IMR-90 (cell line): ENCODE data around the gene NPY4R. TPM values are rescaled to one million over a fixed set of nuclear protein-coding genes. Genes with fewer than 3 reads are reported as not detected.
"Not testable (repeated sequence)": the region's sequence is repeated elsewhere in the genome, so short reads cannot be mapped to it uniquely, and the experiment has no call there.

Experiments used
- ATAC-seq: fragments of 200-7000 bp; cut with Tn5 transposase; 2 replicates; pipeline ENCODE4 v1.9.1; 2020; ENCODE audit warnings: low read depth, mild to moderate bottlenecking, moderate library complexity
- BruUV-seq: library from RNA; stranded (reverse); fragments of 400-500 nt; replicated peaks from 2 replicates; lab custom pipeline; 2021; lab: Mats Ljungman, UMichigan
- CTCF ChIA-PET: fragments of 300-600 bp; formaldehyde crosslinking; extraction: SDS; loops from one replicate; lab custom pipeline; 2021; ENCODE audit warnings: antibody characterized with exemption; lab: Yijun Ruan, JAX
- POLR2A ChIA-PET: fragments of 300-600 bp; sonication (Branson Sonifier 250); formaldehyde crosslinking; loops from one replicate; lab custom pipeline; 2022; ENCODE audit warnings: antibody characterized with exemption; ENCODE audit not compliant: unreplicated experiment; lab: Charles Lee
- DNase-seq: peaks from one replicate; pipeline ENCODE4 v3.0.0; 2013
- H2AFZ ChIP-seq: replicated peaks from 2 replicates; pipeline ENCODE3; 2013; ENCODE audit warnings: low read length, mild to moderate bottlenecking; ENCODE audit not compliant: poor library complexity
- H2AK5ac ChIP-seq: 2 replicates; pipeline ENCODE4 v1.6.1; 2013; ENCODE audit warnings: low read depth, low read length, inconsistent platforms
- H2AK9ac ChIP-seq: replicated peaks from 2 replicates; pipeline ENCODE3; 2013; ENCODE audit warnings: mild to moderate bottlenecking, low read depth, low read length, moderate library complexity; ENCODE audit not compliant: poor library complexity
- H2BK120ac ChIP-seq: 2 replicates; pipeline ENCODE4 v1.6.1; 2013; ENCODE audit warnings: low read depth, low read length, inconsistent platforms
- H2BK15ac ChIP-seq: 3 replicates; pipeline ENCODE4 v1.6.1; 2013; ENCODE audit warnings: low read depth, low read length, inconsistent platforms
- H2BK20ac ChIP-seq: 2 replicates; pipeline ENCODE4 v1.6.1; 2013; ENCODE audit warnings: low read depth, mild to moderate bottlenecking, inconsistent platforms, low read length, moderate library complexity
- H2BK5ac ChIP-seq: 2 replicates; pipeline ENCODE4 v1.6.1; 2013; ENCODE audit warnings: mild to moderate bottlenecking, low read depth, low read length, inconsistent platforms; ENCODE audit not compliant: poor library complexity, severe bottlenecking
- H3K14ac ChIP-seq: replicated peaks from 2 replicates; pipeline ENCODE4 v1.6.1; 2013; ENCODE audit warnings: low read depth, low read length, inconsistent platforms
- H3K18ac ChIP-seq: 2 replicates; pipeline ENCODE4 v1.6.1; 2013; ENCODE audit warnings: low read depth, low read length, control low read depth
- H3K23ac ChIP-seq: 2 replicates; pipeline ENCODE4 v1.6.1; 2013; ENCODE audit warnings: low read depth, low read length, inconsistent platforms
- H3K27ac ChIP-seq: 2 replicates; pipeline ENCODE4 v1.5.1; 2013; ENCODE audit warnings: mild to moderate bottlenecking, control low read depth, low read length; ENCODE audit not compliant: insufficient read depth
- H3K27me3 ChIP-seq: 2 replicates; pipeline ENCODE4 v1.6.1; 2013; ENCODE audit warnings: low read length; ENCODE audit not compliant: control insufficient read depth, insufficient read depth
- H3K36me3 ChIP-seq: 2 replicates; pipeline ENCODE4 v1.6.1; 2013; ENCODE audit warnings: low read length, mixed read lengths; ENCODE audit not compliant: control insufficient read depth, insufficient read depth
- H3K4ac ChIP-seq: 2 replicates; pipeline ENCODE4 v1.6.1; 2013; ENCODE audit warnings: low read depth, low read length, inconsistent platforms
- H3K4me1 ChIP-seq: 2 replicates; pipeline ENCODE4 v1.6.1; 2013; ENCODE audit warnings: low read length, mixed read lengths; ENCODE audit not compliant: control insufficient read depth, insufficient read depth
- H3K4me2 ChIP-seq: 2 replicates; pipeline ENCODE4 v1.6.1; 2013; ENCODE audit warnings: low read depth, mild to moderate bottlenecking, control low read depth, low read length, moderate library complexity
- H3K4me3 ChIP-seq: 2 replicates; pipeline ENCODE4 v1.5.1; 2013; ENCODE audit warnings: low read depth, mild to moderate bottlenecking, control low read depth, low read length, moderate library complexity; ENCODE audit not compliant: insufficient read depth
- H3K56ac ChIP-seq: 2 replicates; pipeline ENCODE4 v1.6.1; 2013; ENCODE audit warnings: low read length, inconsistent platforms; ENCODE audit not compliant: insufficient read depth; ENCODE audit errors: extremely low read depth
- H3K79me1 ChIP-seq, 2 experiments: 2 replicates each; pipeline ENCODE4 v1.6.1; 2013; ENCODE audit warnings: low read length in 2 of 2, inconsistent platforms in 1 of 2, low read depth in 1 of 2
- H3K9ac ChIP-seq: 2 replicates; pipeline ENCODE4 v1.6.1; 2013; ENCODE audit warnings: low read depth, low read length, control low read depth
- H3K9me1 ChIP-seq: 2 replicates; pipeline ENCODE4 v1.6.1; 2013; ENCODE audit warnings: low read length, inconsistent platforms; ENCODE audit not compliant: insufficient read depth
- H3K9me3 ChIP-seq: 2 replicates; pipeline ENCODE4 v1.6.1; 2013; ENCODE audit warnings: low read length; ENCODE audit not compliant: control insufficient read depth, insufficient read depth
- H4K20me1 ChIP-seq: 2 replicates; pipeline ENCODE4 v1.6.1; 2013; ENCODE audit warnings: low read length, inconsistent platforms; ENCODE audit not compliant: insufficient read depth
- H4K5ac ChIP-seq: 2 replicates; pipeline ENCODE4 v1.6.1; 2013; ENCODE audit warnings: mild to moderate bottlenecking, low read depth, low read length, control low read depth
- H4K8ac ChIP-seq, 2 experiments: 2 replicates each; pipeline ENCODE4 v1.6.1; 2013; ENCODE audit warnings: low read depth in 2 of 2, low read length in 2 of 2, control low read depth in 1 of 2, inconsistent platforms in 1 of 2
- H4K91ac ChIP-seq: 2 replicates; pipeline ENCODE4 v1.6.1; 2013; ENCODE audit warnings: low read depth, low read length, inconsistent platforms; ENCODE audit not compliant: insufficient read depth
- WGBS, 2 experiments: methylation state at CpG; one replicate each; pipeline versions ENCODE4 v1.1.5 to v1.1.7; 2013; ENCODE audit warnings: missing lambda C conversion rate in 2 of 2; ENCODE audit not compliant: insufficient read length in 1 of 2; ENCODE audit errors: extremely low coverage in 2 of 2; 5-methylcytosine and 5-hydroxymethylcytosine counted together
- dilution Hi-C: fragments of 300-500 bp; cut with HindIII; formaldehyde crosslinking; loops from one replicate; pipeline ENCODE4 v1.14.3; 2018; ENCODE audit warnings: low sequenced_read_pairs; ENCODE audit not compliant: unreplicated experiment
- in situ Hi-C: fragments of 300-500 bp; cut with MboI; formaldehyde crosslinking; loops from 3 replicates; pipeline ENCODE4 v1.14.3; 2019; ENCODE audit warnings: low sequenced_read_pairs, inconsistent platforms, mixed read lengths
- intact Hi-C: fragments of 100-400 bp; cut with micrococcal nuclease; formaldehyde crosslinking; loops from 2 replicates; pipeline ENCODE4 v1.10.0; 2022
- polyA plus RNA-seq, 3 experiments: library from polyadenylated mRNA; depleted of rRNA; stranded (reverse); fragments of >200 nt; gene quantifications; 2 replicates each; pipeline ENCODE4 v1.2.3, GENCODE V29; 2012; ENCODE audit warnings: low replicate concordance in 1 of 3
- total RNA-seq: library from RNA; depleted of rRNA; stranded (reverse); fragments of >200 nt; gene quantifications from 2 replicates; pipeline ENCODE4 v1.2.3, GENCODE V29; 2012

NPY4R gene
- total and polyA plus RNA-seq, 2 of the 4 experiments (the other 2 are of a cell fraction) = 0.56 to 1.1 TPM

DNA sequence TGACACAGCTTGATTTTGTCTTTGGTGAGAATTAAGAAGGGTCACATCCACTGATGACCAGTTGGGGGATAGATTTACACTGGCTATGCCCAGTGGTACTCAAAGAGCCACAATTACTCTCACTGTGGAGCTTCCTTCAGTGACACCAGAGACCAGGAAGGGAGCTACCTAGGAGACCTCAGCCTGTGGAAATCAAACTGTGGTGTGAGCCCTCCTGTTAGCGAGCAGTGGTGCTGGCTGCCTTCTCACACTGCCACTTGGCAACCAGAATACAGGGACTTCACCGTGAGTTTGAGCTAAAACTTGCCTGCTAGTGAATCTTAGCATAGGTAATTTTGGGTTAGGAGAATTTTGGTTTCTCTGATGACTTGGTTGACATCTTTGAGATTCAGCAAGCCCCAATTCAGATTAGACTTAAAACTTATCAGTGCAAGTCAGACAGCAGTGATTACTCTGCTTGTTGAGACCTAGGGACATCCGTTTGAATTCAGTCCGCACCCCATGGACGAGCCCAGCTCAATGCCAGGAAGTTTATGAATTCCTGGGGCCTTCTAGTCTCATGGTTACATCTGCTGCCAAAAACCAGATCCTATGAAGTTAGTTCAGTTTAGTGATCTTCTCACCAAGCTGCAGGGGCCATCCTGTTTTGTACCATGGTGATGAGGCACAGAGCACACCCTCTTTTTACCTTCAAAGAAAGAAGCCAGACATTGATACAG lies 33.4 kb upstream of the NPY4R start:
- H4K5ac ChIP-seq, H3K14ac ChIP-seq, H2BK5ac ChIP-seq, H3K18ac ChIP-seq, POLR2A ChIA-PET, H2AK9ac ChIP-seq, H3K9ac ChIP-seq, H3K9me3 ChIP-seq, H4K20me1 ChIP-seq, H2BK15ac ChIP-seq, intact Hi-C loops, H2AK5ac ChIP-seq, H2BK120ac ChIP-seq, H3K27ac ChIP-seq, H3K56ac ChIP-seq, H4K91ac ChIP-seq, H3K4me1 ChIP-seq, H3K9me1 ChIP-seq, BruUV-seq, H3K79me1 ChIP-seq, H3K23ac ChIP-seq, H2BK20ac ChIP-seq, H3K27me3 ChIP-seq, dilution Hi-C loops, H2AFZ ChIP-seq, H3K4me3 ChIP-seq, CTCF ChIA-PET, in situ Hi-C loops, H3K36me3 ChIP-seq, H3K4ac ChIP-seq, DNase-seq, H4K8ac ChIP-seq, H3K4me2 ChIP-seq: not testable (repeated sequence)
- ATAC-seq = peak; percentile 69
- no CpG with 5 or more reads among the region's 5 CpGs for WGBS, 2 experiments

DNA sequence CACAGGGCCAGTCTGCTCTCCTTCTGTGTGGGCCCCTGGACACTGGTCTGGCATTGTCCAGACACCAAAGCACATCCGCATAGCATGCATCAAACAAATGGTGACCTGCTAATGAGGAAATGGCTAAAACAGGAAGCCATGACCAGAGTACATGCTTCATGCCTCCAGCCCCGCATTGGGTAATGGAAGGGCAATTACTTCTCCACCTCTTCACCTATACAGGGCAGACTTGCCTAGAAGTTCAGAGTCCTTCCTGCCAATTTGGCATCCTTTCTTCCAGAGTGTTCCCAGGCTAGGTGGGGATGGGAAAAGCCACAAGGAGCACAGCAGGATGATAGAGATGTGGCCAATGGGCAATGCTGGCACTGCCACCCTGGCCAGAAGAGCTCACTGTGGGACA lies 32.1 kb upstream of the NPY4R start:
- H3K4ac ChIP-seq, H3K27ac ChIP-seq, H3K18ac ChIP-seq, H4K91ac ChIP-seq, H2BK120ac ChIP-seq, H2BK20ac ChIP-seq, H3K27me3 ChIP-seq, H3K23ac ChIP-seq, H2AK9ac ChIP-seq, dilution Hi-C loops, H3K56ac ChIP-seq, H3K9ac ChIP-seq, H3K79me1 ChIP-seq, BruUV-seq, H4K20me1 ChIP-seq, H3K36me3 ChIP-seq, ATAC-seq, DNase-seq, in situ Hi-C loops, H3K4me3 ChIP-seq, H2BK15ac ChIP-seq, intact Hi-C loops, POLR2A ChIA-PET, H3K4me1 ChIP-seq, CTCF ChIA-PET, H3K4me2 ChIP-seq, H2BK5ac ChIP-seq, H4K5ac ChIP-seq, H3K9me3 ChIP-seq, H4K8ac ChIP-seq, H2AK5ac ChIP-seq, H2AFZ ChIP-seq, H3K9me1 ChIP-seq, H3K14ac ChIP-seq: not testable (repeated sequence)
- no CpG with 5 or more reads among the region's 2 CpGs for WGBS, 2 experiments
